IMR-90 (cell line): Measurements from ENCODE around the gene NLGN2. TPM values are rescaled to one million over a fixed set of nuclear protein-coding genes. Genes with fewer than 3 reads are reported as not detected.
A peak's percentile ranks its signal among the peaks of the same experiment; 100 is the strongest.

Source experiments
- ATAC-seq: fragments of 200-7000 bp; cut with Tn5 transposase; 2 replicates; pipeline ENCODE4 v1.9.1; 2020; ENCODE audit warnings: low read depth, mild to moderate bottlenecking, moderate library complexity
- BruUV-seq: library from RNA; stranded (reverse); fragments of 400-500 nt; replicated peaks from 2 replicates; lab custom pipeline; 2021; lab: Mats Ljungman, UMichigan
- CTCF ChIA-PET: fragments of 300-600 bp; formaldehyde crosslinking; extraction: SDS; loops from one replicate; lab custom pipeline; 2021; ENCODE audit warnings: antibody characterized with exemption; lab: Yijun Ruan, JAX
- POLR2A ChIA-PET: fragments of 300-600 bp; sonication (Branson Sonifier 250); formaldehyde crosslinking; loops from one replicate; lab custom pipeline; 2022; ENCODE audit warnings: antibody characterized with exemption; ENCODE audit not compliant: unreplicated experiment; lab: Charles Lee
- DNase-seq: peaks from one replicate; pipeline ENCODE4 v3.0.0; 2013
- H2AFZ ChIP-seq: replicated peaks from 2 replicates; pipeline ENCODE3; 2013; ENCODE audit warnings: low read length, mild to moderate bottlenecking; ENCODE audit not compliant: poor library complexity
- H2AK5ac ChIP-seq: 2 replicates; pipeline ENCODE4 v1.6.1; 2013; ENCODE audit warnings: low read depth, low read length, inconsistent platforms
- H2AK9ac ChIP-seq: replicated peaks from 2 replicates; pipeline ENCODE3; 2013; ENCODE audit warnings: mild to moderate bottlenecking, low read depth, low read length, moderate library complexity; ENCODE audit not compliant: poor library complexity
- H2BK120ac ChIP-seq: 2 replicates; pipeline ENCODE4 v1.6.1; 2013; ENCODE audit warnings: low read depth, low read length, inconsistent platforms
- H2BK15ac ChIP-seq: 3 replicates; pipeline ENCODE4 v1.6.1; 2013; ENCODE audit warnings: low read depth, low read length, inconsistent platforms
- H2BK20ac ChIP-seq: 2 replicates; pipeline ENCODE4 v1.6.1; 2013; ENCODE audit warnings: low read depth, mild to moderate bottlenecking, inconsistent platforms, low read length, moderate library complexity
- H2BK5ac ChIP-seq: 2 replicates; pipeline ENCODE4 v1.6.1; 2013; ENCODE audit warnings: mild to moderate bottlenecking, low read depth, low read length, inconsistent platforms; ENCODE audit not compliant: poor library complexity, severe bottlenecking
- H3K14ac ChIP-seq: replicated peaks from 2 replicates; pipeline ENCODE4 v1.6.1; 2013; ENCODE audit warnings: low read depth, low read length, inconsistent platforms
- H3K18ac ChIP-seq: 2 replicates; pipeline ENCODE4 v1.6.1; 2013; ENCODE audit warnings: low read depth, low read length, control low read depth
- H3K23ac ChIP-seq: 2 replicates; pipeline ENCODE4 v1.6.1; 2013; ENCODE audit warnings: low read depth, low read length, inconsistent platforms
- H3K27ac ChIP-seq: 2 replicates; pipeline ENCODE4 v1.5.1; 2013; ENCODE audit warnings: mild to moderate bottlenecking, control low read depth, low read length; ENCODE audit not compliant: insufficient read depth
- H3K27me3 ChIP-seq: 2 replicates; pipeline ENCODE4 v1.6.1; 2013; ENCODE audit warnings: low read length; ENCODE audit not compliant: control insufficient read depth, insufficient read depth
- H3K36me3 ChIP-seq: 2 replicates; pipeline ENCODE4 v1.6.1; 2013; ENCODE audit warnings: low read length, mixed read lengths; ENCODE audit not compliant: control insufficient read depth, insufficient read depth
- H3K4ac ChIP-seq: 2 replicates; pipeline ENCODE4 v1.6.1; 2013; ENCODE audit warnings: low read depth, low read length, inconsistent platforms
- H3K4me1 ChIP-seq: 2 replicates; pipeline ENCODE4 v1.6.1; 2013; ENCODE audit warnings: low read length, mixed read lengths; ENCODE audit not compliant: control insufficient read depth, insufficient read depth
- H3K4me2 ChIP-seq: 2 replicates; pipeline ENCODE4 v1.6.1; 2013; ENCODE audit warnings: low read depth, mild to moderate bottlenecking, control low read depth, low read length, moderate library complexity
- H3K4me3 ChIP-seq: 2 replicates; pipeline ENCODE4 v1.5.1; 2013; ENCODE audit warnings: low read depth, mild to moderate bottlenecking, control low read depth, low read length, moderate library complexity; ENCODE audit not compliant: insufficient read depth
- H3K56ac ChIP-seq: 2 replicates; pipeline ENCODE4 v1.6.1; 2013; ENCODE audit warnings: low read length, inconsistent platforms; ENCODE audit not compliant: insufficient read depth; ENCODE audit errors: extremely low read depth
- H3K79me1 ChIP-seq, 2 experiments: 2 replicates each; pipeline ENCODE4 v1.6.1; 2013; ENCODE audit warnings: low read length in 2 of 2, inconsistent platforms in 1 of 2, low read depth in 1 of 2
- H3K9ac ChIP-seq: 2 replicates; pipeline ENCODE4 v1.6.1; 2013; ENCODE audit warnings: low read depth, low read length, control low read depth
- H3K9me1 ChIP-seq: 2 replicates; pipeline ENCODE4 v1.6.1; 2013; ENCODE audit warnings: low read length, inconsistent platforms; ENCODE audit not compliant: insufficient read depth
- H3K9me3 ChIP-seq: 2 replicates; pipeline ENCODE4 v1.6.1; 2013; ENCODE audit warnings: low read length; ENCODE audit not compliant: control insufficient read depth, insufficient read depth
- H4K20me1 ChIP-seq: 2 replicates; pipeline ENCODE4 v1.6.1; 2013; ENCODE audit warnings: low read length, inconsistent platforms; ENCODE audit not compliant: insufficient read depth
- H4K5ac ChIP-seq: 2 replicates; pipeline ENCODE4 v1.6.1; 2013; ENCODE audit warnings: mild to moderate bottlenecking, low read depth, low read length, control low read depth
- H4K8ac ChIP-seq, 2 experiments: 2 replicates each; pipeline ENCODE4 v1.6.1; 2013; ENCODE audit warnings: low read depth in 2 of 2, low read length in 2 of 2, control low read depth in 1 of 2, inconsistent platforms in 1 of 2
- H4K91ac ChIP-seq: 2 replicates; pipeline ENCODE4 v1.6.1; 2013; ENCODE audit warnings: low read depth, low read length, inconsistent platforms; ENCODE audit not compliant: insufficient read depth
- CEBPB ChIP-seq: IDR thresholded peaks from 2 replicates; pipeline ENCODE4 v1.6.1; 2012; ENCODE audit warnings: low read depth, low read length, improper control_type of control experiment
- WGBS, 2 experiments: methylation state at CpG; one replicate each; pipeline versions ENCODE4 v1.1.5 to v1.1.7; 2013; ENCODE audit warnings: missing lambda C conversion rate in 2 of 2; ENCODE audit not compliant: insufficient read length in 1 of 2; ENCODE audit errors: extremely low coverage in 2 of 2; 5-methylcytosine and 5-hydroxymethylcytosine counted together
- dilution Hi-C: fragments of 300-500 bp; cut with HindIII; formaldehyde crosslinking; loops from one replicate; pipeline ENCODE4 v1.14.3; 2018; ENCODE audit warnings: low sequenced_read_pairs; ENCODE audit not compliant: unreplicated experiment
- in situ Hi-C: fragments of 300-500 bp; cut with MboI; formaldehyde crosslinking; loops from 3 replicates; pipeline ENCODE4 v1.14.3; 2019; ENCODE audit warnings: low sequenced_read_pairs, inconsistent platforms, mixed read lengths
- intact Hi-C: fragments of 100-400 bp; cut with micrococcal nuclease; formaldehyde crosslinking; loops from 2 replicates; pipeline ENCODE4 v1.10.0; 2022
- polyA plus RNA-seq, 3 experiments: library from polyadenylated mRNA; depleted of rRNA; stranded (reverse); fragments of >200 nt; gene quantifications; 2 replicates each; pipeline ENCODE4 v1.2.3, GENCODE V29; 2012; ENCODE audit warnings: low replicate concordance in 1 of 3
- total RNA-seq: library from RNA; depleted of rRNA; stranded (reverse); fragments of >200 nt; gene quantifications from 2 replicates; pipeline ENCODE4 v1.2.3, GENCODE V29; 2012
- TF ChIP-seq, protein P1 (sequence below): conservative IDR thresholded peaks from 2 replicates; pipeline ENCODE4 v1.5.1; 2012; ENCODE audit warnings: mild to moderate bottlenecking, low read depth, low read length, improper control_type of control experiment

Gene NLGN2
- total and polyA plus RNA-seq, 2 of the 4 experiments (the other 2 are of a cell fraction) = 1.8 to 38.1 TPM

DNA sequence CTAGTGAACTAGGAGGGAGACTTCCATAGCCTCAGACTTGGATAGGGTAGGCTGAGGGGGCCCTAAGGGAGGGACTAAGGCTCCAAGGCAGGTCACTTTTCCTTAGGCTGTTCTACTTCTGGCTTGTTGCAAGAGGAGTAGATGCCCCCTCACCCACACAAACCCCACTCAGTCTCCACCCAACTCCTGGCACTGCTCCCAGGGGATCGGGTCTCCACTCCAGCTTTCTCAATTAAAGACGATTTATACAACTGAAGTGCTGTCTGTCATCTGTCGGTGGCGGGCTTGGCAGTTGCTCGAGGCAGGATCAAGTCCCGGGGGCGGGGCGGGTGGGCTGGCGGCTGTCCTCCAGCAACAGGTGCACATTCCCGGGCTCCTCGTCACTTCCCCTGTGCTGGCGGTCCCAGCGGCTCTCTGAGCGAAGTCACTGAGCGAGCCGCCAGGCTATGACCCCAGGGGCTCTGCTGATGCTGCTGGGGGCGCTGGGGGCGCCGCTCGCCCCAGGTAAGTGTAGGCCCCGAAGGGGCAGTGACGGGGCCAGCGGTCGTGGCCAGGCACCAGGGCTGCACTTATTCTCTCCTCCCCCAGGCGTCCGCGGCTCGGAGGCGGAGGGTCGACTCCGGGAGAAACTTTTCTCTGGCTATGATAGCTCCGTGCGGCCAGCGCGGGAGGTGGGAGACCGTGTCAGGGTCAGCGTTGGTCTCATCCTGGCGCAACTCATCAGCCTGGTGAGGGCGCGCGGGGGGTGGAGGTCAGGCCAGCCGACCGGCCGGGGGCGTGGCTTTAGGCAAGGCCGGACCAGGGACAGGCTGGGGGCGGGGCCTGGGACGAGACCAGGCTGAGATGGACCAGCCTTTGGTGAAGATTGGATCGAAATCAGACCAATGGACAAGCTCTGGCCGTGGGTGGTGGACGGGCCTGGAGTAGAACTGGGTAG is 37.3 kb downstream of the NLGN2 start, which contains the start of gene CHRNB1:
CHRNB1 (plus strand) TSS at position 380 of the 937 bp plus-strand sequence; CDS start at position 447, 67 bp downstream.
- peaks cover 37% of the 10 kb centered on the region for H3K27me3 ChIP-seq
- H2BK120ac ChIP-seq = no peak within 1 kb of the TSS
- H4K8ac ChIP-seq = peak within 1 kb of the TSS in 1 of 2 experiments; percentile 36; a peak in 1 of 4 replicates
- peak within 1 kb of the TSS; percentile 24; the same call in 1 of the 2 replicates for H3K23ac ChIP-seq
- no peak within 1 kb of the TSS for H3K14ac ChIP-seq
- 10% methylated on average over 23 of the region's 51 CpGs; no CpG with 5 or more reads in 1 of the 2 experiments for WGBS, 2 experiments
- peak within 1 kb of the TSS; percentile 10 for H2BK5ac ChIP-seq
- DNase-seq (peak; percentile 27), ATAC-seq (peak; percentile 82)
- in situ Hi-C loops (no loop called here), intact Hi-C loops (no loop called here), dilution Hi-C loops (no loop called here)
- no peak within 1 kb of the TSS for H3K56ac ChIP-seq
- H2AK5ac ChIP-seq = peak within 1 kb of the TSS; percentile 45; the same call in 1 of the 2 replicates
- peak within 1 kb of the TSS; percentile 91 for H2AFZ ChIP-seq
- H3K36me3 ChIP-seq = no peaks in the 10 kb centered on the region
- no peak within 1 kb of the TSS; the same call in 2 of the 3 replicates for H2BK15ac ChIP-seq
- H3K9ac ChIP-seq = no peak within 1 kb of the TSS
- no peak within 1 kb of the TSS for H4K5ac ChIP-seq
- CTCF ChIA-PET = interaction anchor here (1.4 kb wide), 1 partner anchor 9 kb away, joined by 6 read pairs; no protein-coding TSS in a partner anchor
- peaks cover 22% of the 10 kb centered on the region for H3K4me1 ChIP-seq
- H3K4me3 ChIP-seq = peak within 1 kb of the TSS; percentile 32
- 0 out of 2 replicates have a peak, but pooled peaks cover 8% of the 10 kb centered on the region for H3K9me1 ChIP-seq
- H2AK9ac ChIP-seq = peak within 1 kb of the TSS; percentile 75
- no peaks in the 10 kb centered on the region for H3K79me1 ChIP-seq
- POLR2A ChIA-PET = interaction anchor here (0.7 kb wide), 1 partner anchor 33 kb away, joined by 3 read pairs; no protein-coding TSS in a partner anchor
- 0 out of 2 replicates have a peak, but pooled peaks cover 3% of the 10 kb centered on the region for H4K20me1 ChIP-seq
- H3K9me3 ChIP-seq = no peaks in the 10 kb centered on the region
- no peak within 1 kb of the TSS for H4K91ac ChIP-seq
- no peak within 1 kb of the TSS for H2BK20ac ChIP-seq
- TF ChIP-seq, protein P1, sequence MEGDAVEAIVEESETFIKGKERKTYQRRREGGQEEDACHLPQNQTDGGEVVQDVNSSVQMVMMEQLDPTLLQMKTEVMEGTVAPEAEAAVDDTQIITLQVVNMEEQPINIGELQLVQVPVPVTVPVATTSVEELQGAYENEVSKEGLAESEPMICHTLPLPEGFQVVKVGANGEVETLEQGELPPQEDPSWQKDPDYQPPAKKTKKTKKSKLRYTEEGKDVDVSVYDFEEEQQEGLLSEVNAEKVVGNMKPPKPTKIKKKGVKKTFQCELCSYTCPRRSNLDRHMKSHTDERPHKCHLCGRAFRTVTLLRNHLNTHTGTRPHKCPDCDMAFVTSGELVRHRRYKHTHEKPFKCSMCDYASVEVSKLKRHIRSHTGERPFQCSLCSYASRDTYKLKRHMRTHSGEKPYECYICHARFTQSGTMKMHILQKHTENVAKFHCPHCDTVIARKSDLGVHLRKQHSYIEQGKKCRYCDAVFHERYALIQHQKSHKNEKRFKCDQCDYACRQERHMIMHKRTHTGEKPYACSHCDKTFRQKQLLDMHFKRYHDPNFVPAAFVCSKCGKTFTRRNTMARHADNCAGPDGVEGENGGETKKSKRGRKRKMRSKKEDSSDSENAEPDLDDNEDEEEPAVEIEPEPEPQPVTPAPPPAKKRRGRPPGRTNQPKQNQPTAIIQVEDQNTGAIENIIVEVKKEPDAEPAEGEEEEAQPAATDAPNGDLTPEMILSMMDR = no peak
- TF ChIP-seq CEBPB = no peak
- no peak within 1 kb of the TSS for H3K27ac ChIP-seq
- no TSS peak for BruUV-seq
- peak within 1 kb of the TSS; percentile 22; the same call in 1 of the 2 replicates for H3K4ac ChIP-seq
- peak within 1 kb of the TSS; percentile 81 for H3K4me2 ChIP-seq
- H3K18ac ChIP-seq = no peak within 1 kb of the TSS
